ENCODE data around the gene CLEC10A.
"Not testable (repeated sequence)": the region's sequence is repeated elsewhere in the genome, so short reads cannot be mapped to it uniquely, and the experiment has no call there.

CLEC10A gene

GRCh38 chr17:7067198-7067597 is 12.9 kb downstream of the CLEC10A start:
- Mint-ChIP-seq H3K27me3 (ENCODE audit: low read depth) (peaks cover 10% of the 10 kb centered on the region), H3K4me3 (no peak overlapping the region), H3K27ac (no peak overlapping the region)

GRCh38 chr17:7064261-7064660 is 15.8 kb downstream of the CLEC10A start:
- Mint-ChIP-seq H3K27me3 (ENCODE audit: low read depth) (peaks cover 4% of the 10 kb centered on the region), H3K27ac (no peak overlapping the region), H3K9me3 (peaks cover 17% of the 10 kb centered on the region), H3K4me3 (no peak overlapping the region), H3K36me3 (ENCODE audit: low read depth) (peaks cover 2% of the 10 kb centered on the region), H3K4me1 (ENCODE audit: low read depth) (peaks cover 1% of the 10 kb centered on the region)

More at GRCh38 chr17:7067198-7067597, 12.9 kb downstream of the CLEC10A start:
- H3K9me3 Mint-ChIP-seq, result peaks cover 17% of the 10 kb centered on the region
- peaks cover 2% of the 10 kb centered on the region for H3K36me3 Mint-ChIP-seq (ENCODE audit: low read depth)
- no peaks in the 10 kb centered on the region for H3K4me1 Mint-ChIP-seq (ENCODE audit: low read depth)

- no peaks in the 10 kb centered on the region for H3K27me3 Mint-ChIP-seq (ENCODE audit: low read depth)
- peaks cover 1% of the 10 kb centered on the region for H3K4me1 Mint-ChIP-seq (ENCODE audit: low read depth)
- H3K27ac Mint-ChIP-seq, result no peak overlapping the region
- peaks cover 13% of the 10 kb centered on the region for H3K9me3 Mint-ChIP-seq
- H3K36me3 Mint-ChIP-seq (ENCODE audit: low read depth), result peaks cover 2% of the 10 kb centered on the region
- H3K4me3 Mint-ChIP-seq, result no peak overlapping the region
Observed at GRCh38 chr17:7063518-7064094, 16.4 kb downstream of the CLEC10A start.

- Mint-ChIP-seq H3K4me3 (no peak overlapping the region), H3K9me3 (no peaks in the 10 kb centered on the region), H3K27me3 (ENCODE audit: low read depth) (no peaks in the 10 kb centered on the region), H3K27ac (no peak overlapping the region), H3K4me1 (ENCODE audit: low read depth) (peaks cover 1% of the 10 kb centered on the region), H3K36me3 (ENCODE audit: low read depth) (no peaks in the 10 kb centered on the region)
Observed at GRCh38 chr17:7060165-7060891, 19.7 kb downstream of the CLEC10A start.

- Mint-ChIP-seq H3K36me3 (ENCODE audit: low read depth) (no peaks in the 10 kb centered on the region), H3K27me3 (ENCODE audit: low read depth) (no peaks in the 10 kb centered on the region), H3K4me3 (no peak overlapping the region), H3K9me3 (no peaks in the 10 kb centered on the region), H3K4me1 (ENCODE audit: low read depth) (peaks cover 1% of the 10 kb centered on the region), H3K27ac (no peak overlapping the region)
Observed at GRCh38 chr17:7058831-7059447, 21.1 kb downstream of the CLEC10A start.

- Mint-ChIP-seq H3K27me3 (ENCODE audit: low read depth) (peaks cover 4% of the 10 kb centered on the region), H3K4me3 (no peak overlapping the region), H3K27ac (no peak overlapping the region), H3K4me1 (ENCODE audit: low read depth) (no peaks in the 10 kb centered on the region), H3K9me3 (no peaks in the 10 kb centered on the region), H3K36me3 (ENCODE audit: low read depth) (no peaks in the 10 kb centered on the region)
Observed at GRCh38 chr17:7056386-7056785, 23.7 kb downstream of the CLEC10A start.

- not testable (repeated sequence) for H3K9me3 Mint-ChIP-seq; H3K27me3 Mint-ChIP-seq (ENCODE audit: low read depth); H3K4me3 Mint-ChIP-seq; H3K36me3 Mint-ChIP-seq (ENCODE audit: low read depth); H3K27ac Mint-ChIP-seq
- H3K4me1 Mint-ChIP-seq (ENCODE audit: low read depth), result peaks cover 13% of the 10 kb centered on the region
Observed at GRCh38 chr17:7050583-7050982, 29.5 kb downstream of the CLEC10A start.

- H3K4me3 Mint-ChIP-seq, result no peak overlapping the region
- no peaks in the 10 kb centered on the region for H3K36me3 Mint-ChIP-seq (ENCODE audit: low read depth)
- peaks cover 16% of the 10 kb centered on the region for H3K27me3 Mint-ChIP-seq (ENCODE audit: low read depth)
- H3K9me3 Mint-ChIP-seq, result no peaks in the 10 kb centered on the region
- H3K27ac Mint-ChIP-seq, result no peak overlapping the region
- H3K4me1 Mint-ChIP-seq (ENCODE audit: low read depth), result peaks cover 14% of the 10 kb centered on the region
Observed at GRCh38 chr17:7048968-7049367, 31.1 kb downstream of the CLEC10A start.

GRCh38 chr17:7047566-7047965 is 32.5 kb downstream of the CLEC10A start:
- H3K4me3 Mint-ChIP-seq, result peak overlapping the region; percentile 29
- H3K27me3 Mint-ChIP-seq (ENCODE audit: low read depth), result peaks cover 19% of the 10 kb centered on the region
- H3K27ac Mint-ChIP-seq, result no peak overlapping the region
- no peaks in the 10 kb centered on the region for H3K9me3 Mint-ChIP-seq
- peaks cover 19% of the 10 kb centered on the region for H3K4me1 Mint-ChIP-seq (ENCODE audit: low read depth)
- H3K36me3 Mint-ChIP-seq (ENCODE audit: low read depth), result no peaks in the 10 kb centered on the region

- Mint-ChIP-seq H3K4me1 (ENCODE audit: low read depth) (peaks cover 19% of the 10 kb centered on the region), H3K4me3 (peak overlapping the region; percentile 76), H3K27ac (peak overlapping the region; percentile 81), H3K27me3 (ENCODE audit: low read depth) (peaks cover 22% of the 10 kb centered on the region)
- not testable (repeated sequence) for H3K36me3 Mint-ChIP-seq (ENCODE audit: low read depth); H3K9me3 Mint-ChIP-seq
Observed at GRCh38 chr17:7046725-7047397, 33.2 kb downstream of the CLEC10A start.

GRCh38 chr17:7046127-7046724 is 33.8 kb downstream of the CLEC10A start:
- Mint-ChIP-seq H3K27ac (peak overlapping the region; percentile 81), H3K36me3 (ENCODE audit: low read depth) (no peaks in the 10 kb centered on the region), H3K4me1 (ENCODE audit: low read depth) (peaks cover 19% of the 10 kb centered on the region), H3K4me3 (peak overlapping the region; percentile 76), H3K9me3 (no peaks in the 10 kb centered on the region), H3K27me3 (ENCODE audit: low read depth) (peaks cover 22% of the 10 kb centered on the region)

GRCh38 chr17:7045492-7046126 is 34.4 kb downstream of the CLEC10A start:
- H3K27me3 Mint-ChIP-seq (ENCODE audit: low read depth), result peaks cover 22% of the 10 kb centered on the region
- peaks cover 19% of the 10 kb centered on the region for H3K4me1 Mint-ChIP-seq (ENCODE audit: low read depth)

GRCh38 chr17:7043497-7044198 is 36.4 kb downstream of the CLEC10A start, which contains the start of gene SLC16A11:
TSS of gene SLC16A11 (minus strand) at chr17:7044092. CDS start at chr17:7043513, 579 bp downstream.
- Mint-ChIP-seq H3K9me3 (no peaks in the 10 kb centered on the region), H3K27ac (no peak within 1 kb of the TSS), H3K4me3 (peak within 1 kb of the TSS; percentile 42), H3K27me3 (ENCODE audit: low read depth) (peaks cover 18% of the 10 kb centered on the region), H3K36me3 (ENCODE audit: low read depth) (peaks cover 2% of the 10 kb centered on the region), H3K4me1 (ENCODE audit: low read depth) (peaks cover 23% of the 10 kb centered on the region)

More at GRCh38 chr17:7045492-7046126, 34.4 kb downstream of the CLEC10A start:
- no peaks in the 10 kb centered on the region for H3K36me3 Mint-ChIP-seq (ENCODE audit: low read depth)
- no peaks in the 10 kb centered on the region for H3K9me3 Mint-ChIP-seq
- no peak overlapping the region for H3K27ac Mint-ChIP-seq
- peak overlapping the region; percentile 76 for H3K4me3 Mint-ChIP-seq

Data from T-helper 1 cell treated with Interleukin-12 subunit alpha and Interleukin-12 subunit beta and Interleukin-4 antibody, amounts not matched to agents 30 μg/mL and 1 μg/mL, for 36 hours (primary cell).